IPS-15b (cell line): ENCODE measurements around the gene HS6ST3.

Source experiments
- H3K27me3 ChIP-seq: one replicate; pipeline ENCODE4 v1.6.1; 2013; ENCODE audit warnings: low read length; ENCODE audit not compliant: control insufficient read depth, insufficient read depth
- H3K36me3 ChIP-seq: one replicate; pipeline ENCODE4 v1.6.1; 2013; ENCODE audit warnings: low read length; ENCODE audit not compliant: control insufficient read depth, insufficient read depth
- H3K4me1 ChIP-seq: one replicate; pipeline ENCODE4 v1.6.1; 2013; ENCODE audit warnings: mild to moderate bottlenecking, low read length; ENCODE audit not compliant: control insufficient read depth, insufficient read depth
- H3K4me3 ChIP-seq: one replicate; pipeline ENCODE4 v1.5.1; 2013; ENCODE audit warnings: low read depth, low read length
- H3K9ac ChIP-seq: one replicate; pipeline ENCODE4 v1.6.1; 2013; ENCODE audit warnings: low read depth, mild to moderate bottlenecking, low read length
- H3K9me3 ChIP-seq: one replicate; pipeline ENCODE4 v1.6.1; 2013; ENCODE audit warnings: mild to moderate bottlenecking, low read length; ENCODE audit not compliant: control insufficient read depth, insufficient read depth

The HS6ST3 gene

GRCh38 chr13:96646101-96646500 lies 556.2 kb downstream of the HS6ST3 start:
- Histone ChIP-seq H3K36me3 (no peaks in the 10 kb centered on the region), H3K4me3 (no peak overlapping the region), H3K4me1 (no peaks in the 10 kb centered on the region), H3K27me3 (no peaks in the 10 kb centered on the region), H3K9me3 (no peaks in the 10 kb centered on the region), H3K9ac (no peak overlapping the region)

GRCh38 chr13:96646515-96647211 lies 556.8 kb downstream of the HS6ST3 start:
- Histone ChIP-seq H3K9ac (no peak overlapping the region), H3K27me3 (no peaks in the 10 kb centered on the region)

GRCh38 chr13:96650301-96650886 lies 560.5 kb downstream of the HS6ST3 start:
- no peak overlapping the region for H3K9ac ChIP-seq
- no peaks in the 10 kb centered on the region for H3K4me1 ChIP-seq
- no peaks in the 10 kb centered on the region for H3K27me3 ChIP-seq
- no peak overlapping the region for H3K4me3 ChIP-seq
- H3K36me3 ChIP-seq: no peaks in the 10 kb centered on the region
- H3K9me3 ChIP-seq: no peaks in the 10 kb centered on the region

More at GRCh38 chr13:96646515-96647211, 556.8 kb downstream of the HS6ST3 start:
- H3K9me3 ChIP-seq: no peaks in the 10 kb centered on the region
- H3K4me1 ChIP-seq: no peaks in the 10 kb centered on the region
- H3K4me3 ChIP-seq: no peak overlapping the region
- H3K36me3 ChIP-seq: no peaks in the 10 kb centered on the region

GRCh38 chr13:96651598-96651997 lies 561.7 kb downstream of the HS6ST3 start:
- no peaks in the 10 kb centered on the region for H3K36me3 ChIP-seq
- H3K9me3 ChIP-seq: no peaks in the 10 kb centered on the region
- no peak overlapping the region for H3K4me3 ChIP-seq
- no peaks in the 10 kb centered on the region for H3K4me1 ChIP-seq
- no peak overlapping the region for H3K9ac ChIP-seq
- no peaks in the 10 kb centered on the region for H3K27me3 ChIP-seq

- no peaks in the 10 kb centered on the region for H3K36me3 ChIP-seq
- no peak overlapping the region for H3K4me3 ChIP-seq
- H3K9ac ChIP-seq: no peak overlapping the region
- H3K9me3 ChIP-seq: no peaks in the 10 kb centered on the region
- H3K27me3 ChIP-seq: no peaks in the 10 kb centered on the region
- H3K4me1 ChIP-seq: no peaks in the 10 kb centered on the region
Measured at GRCh38 chr13:96652506-96652905, 562.6 kb downstream of the HS6ST3 start.

- Histone ChIP-seq H3K9me3 (no peaks in the 10 kb centered on the region), H3K36me3 (no peaks in the 10 kb centered on the region), H3K4me1 (no peaks in the 10 kb centered on the region), H3K4me3 (no peak overlapping the region), H3K9ac (no peak overlapping the region), H3K27me3 (no peaks in the 10 kb centered on the region)
Measured at GRCh38 chr13:96661612-96662011, 571.7 kb downstream of the HS6ST3 start.

- Histone ChIP-seq H3K36me3 (no peaks in the 10 kb centered on the region), H3K9ac (no peak overlapping the region), H3K27me3 (no peaks in the 10 kb centered on the region), H3K4me1 (no peaks in the 10 kb centered on the region), H3K9me3 (no peaks in the 10 kb centered on the region), H3K4me3 (no peak overlapping the region)
Measured at GRCh38 chr13:96662036-96662435, 572.1 kb downstream of the HS6ST3 start.

GRCh38 chr13:96667294-96668018 lies 577.5 kb downstream of the HS6ST3 start:
- Histone ChIP-seq H3K9ac (no peak overlapping the region), H3K27me3 (no peaks in the 10 kb centered on the region), H3K4me3 (no peak overlapping the region), H3K4me1 (no peaks in the 10 kb centered on the region), H3K9me3 (no peaks in the 10 kb centered on the region), H3K36me3 (no peaks in the 10 kb centered on the region)

GRCh38 chr13:96671073-96671472 lies 581.2 kb downstream of the HS6ST3 start:
- no peaks in the 10 kb centered on the region for H3K9me3 ChIP-seq
- H3K4me1 ChIP-seq: no peaks in the 10 kb centered on the region
- H3K9ac ChIP-seq: no peak overlapping the region
- H3K36me3 ChIP-seq: no peaks in the 10 kb centered on the region
- H3K27me3 ChIP-seq: no peaks in the 10 kb centered on the region
- H3K4me3 ChIP-seq: no peak overlapping the region

- Histone ChIP-seq H3K9me3 (no peaks in the 10 kb centered on the region), H3K36me3 (no peaks in the 10 kb centered on the region), H3K4me1 (no peaks in the 10 kb centered on the region), H3K4me3 (no peak overlapping the region), H3K27me3 (no peaks in the 10 kb centered on the region), H3K9ac (no peak overlapping the region)
Measured at GRCh38 chr13:96672016-96672415, 582.1 kb downstream of the HS6ST3 start.

- H3K9me3 ChIP-seq: no peaks in the 10 kb centered on the region
- no peaks in the 10 kb centered on the region for H3K4me1 ChIP-seq
- no peak overlapping the region for H3K9ac ChIP-seq
- no peaks in the 10 kb centered on the region for H3K36me3 ChIP-seq
- no peaks in the 10 kb centered on the region for H3K27me3 ChIP-seq
- H3K4me3 ChIP-seq: no peak overlapping the region
Measured at GRCh38 chr13:96673825-96674224, 583.9 kb downstream of the HS6ST3 start.

- Histone ChIP-seq H3K36me3 (no peaks in the 10 kb centered on the region), H3K9ac (no peak overlapping the region), H3K4me1 (no peaks in the 10 kb centered on the region), H3K4me3 (no peak overlapping the region), H3K9me3 (no peaks in the 10 kb centered on the region), H3K27me3 (no peaks in the 10 kb centered on the region)
Measured at GRCh38 chr13:96677029-96677428, 587.1 kb downstream of the HS6ST3 start.
